ENCODE measurements around the gene LGALS4.
A peak's percentile ranks its signal among the peaks of the same experiment; 100 is the strongest.

LGALS4 gene

DNA sequence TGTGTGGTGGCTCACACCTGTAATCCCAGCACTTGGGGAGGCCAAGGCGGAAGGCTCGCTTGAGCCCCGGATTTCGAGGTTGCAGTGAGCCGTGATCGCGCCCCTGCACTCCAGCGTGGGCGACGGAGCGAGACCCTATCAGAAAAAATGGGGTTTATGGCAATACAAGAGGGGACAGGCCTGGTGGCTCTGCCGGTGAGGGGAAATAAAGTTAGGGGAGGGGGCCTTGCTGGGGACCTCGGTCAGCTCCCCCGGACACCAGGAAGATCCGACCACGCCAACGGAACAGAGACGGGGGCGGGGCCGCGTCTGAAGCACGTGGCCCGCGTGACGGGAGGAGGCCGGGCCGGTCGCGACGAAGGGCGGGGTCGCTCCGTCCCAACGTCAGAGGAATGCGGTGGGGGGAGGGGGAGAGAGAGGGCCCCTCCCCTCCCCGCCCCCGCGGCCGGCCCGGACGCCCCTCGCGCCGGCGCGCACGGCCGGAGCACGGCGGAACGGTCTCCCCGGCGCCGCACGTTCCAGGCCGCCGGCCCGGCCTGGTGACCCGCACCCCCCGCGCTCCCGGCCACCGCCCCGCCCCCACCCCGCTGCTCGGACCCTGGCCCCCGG is 39.0 kb upstream of the LGALS4 start:
- H3K4me2 ChIP-seq (ENCODE audit: low read length), result peak overlapping the region; percentile 73

DNA sequence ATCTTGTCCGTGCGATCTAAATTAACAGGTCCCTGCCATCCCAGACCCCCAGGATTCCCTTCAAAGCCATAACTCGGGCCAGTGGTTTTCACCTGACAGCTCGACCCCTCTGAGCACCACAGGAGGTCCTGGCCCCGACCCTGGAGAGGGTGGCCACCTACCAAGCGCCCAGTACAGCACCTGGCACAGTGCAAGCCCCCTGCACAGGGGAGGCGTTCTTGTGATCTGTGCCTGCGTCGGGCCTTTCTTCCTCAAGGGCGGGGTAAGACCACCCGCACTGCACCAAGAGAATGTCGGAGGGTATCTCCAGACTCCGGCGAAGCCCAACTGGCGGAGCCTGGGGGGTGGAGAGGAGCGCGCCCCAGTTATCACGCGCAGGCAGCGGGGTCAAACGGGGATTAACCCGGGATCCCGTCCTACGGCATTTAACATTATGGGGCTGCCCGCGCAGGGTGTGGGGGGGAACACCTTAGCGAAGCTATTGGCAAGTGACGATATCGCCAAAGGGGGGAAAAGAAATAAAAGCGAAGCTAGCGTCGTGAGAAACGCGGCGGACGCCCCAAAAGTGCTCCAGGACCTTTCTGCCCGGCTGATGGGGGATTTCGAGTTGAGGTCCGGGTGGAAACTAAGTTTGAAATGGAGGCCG is 38.4 kb upstream of the LGALS4 start:
- peak overlapping the region; percentile 46 for H3K4ac ChIP-seq (ENCODE audit: low read depth, low read length)
- H4K8ac ChIP-seq (ENCODE audit: low read depth, low read length), result peak overlapping the region; percentile 78
- H2AFZ ChIP-seq (ENCODE audit: insufficient read depth, low read length, poor library complexity), result peak overlapping the region; percentile 44
- H4K12ac ChIP-seq (ENCODE audit: low read depth, low read length), result peak overlapping the region; percentile 37
- peak overlapping the region; percentile 81 for H3K27ac ChIP-seq (ENCODE audit: low read depth, low read length)
- H3K36me3 ChIP-seq (ENCODE audit: control insufficient read depth in 1 of 2, insufficient read depth in 2 of 2, low read length in 2 of 2), result peaks cover 17 to 20% of the 10 kb centered on the region in 2 experiments
- H3K18ac ChIP-seq (ENCODE audit: low read length), result peak overlapping the region; percentile 28
- H2BK12ac ChIP-seq (ENCODE audit: low read length), result peak overlapping the region; percentile 72
- H2AK5ac ChIP-seq (ENCODE audit: low read length), result peak overlapping the region; percentile 65
- peaks cover 19 to 20% of the 10 kb centered on the region in 2 experiments for H3K4me1 ChIP-seq (ENCODE audit: control insufficient read depth in 1 of 2, insufficient read depth in 2 of 2, low read length in 2 of 2)
- H3K4me3 ChIP-seq (ENCODE audit: low read depth, low read length), result peak overlapping the region; percentile 75
- WGBS (ENCODE audit: extremely low coverage, insufficient coverage, insufficient read length), result no CpG with 5 or more reads among the region's 40 CpGs
- H3K27me3 ChIP-seq (ENCODE audit: insufficient read depth, low read length), result no peaks in the 10 kb centered on the region
- H2BK120ac ChIP-seq (ENCODE audit: insufficient read depth, low read length, poor library complexity), result peak overlapping the region; percentile 54
- DNase-seq, result no peak
- peaks cover 27% of the 10 kb centered on the region for H3K79me1 ChIP-seq (ENCODE audit: low read length)
- peak overlapping the region; percentile 86 for H4K91ac ChIP-seq (ENCODE audit: low read depth, low read length)
- H3K79me2 ChIP-seq (ENCODE audit: control insufficient read depth, insufficient read depth, low read length, poor library complexity), result peaks cover 28% of the 10 kb centered on the region
- peak overlapping the region; percentile 67 for H3K14ac ChIP-seq (ENCODE audit: low read length)
- peak overlapping the region; percentile 79 for H2BK5ac ChIP-seq (ENCODE audit: low read depth, low read length, poor library complexity)
- no peak overlapping the region for H3K23ac ChIP-seq (ENCODE audit: low read length)
- peaks cover under 1% of the 10 kb centered on the region for H3K9me3 ChIP-seq (ENCODE audit: insufficient read depth, low read depth, low read length)
- H3K4me2 ChIP-seq (ENCODE audit: low read length), result peak overlapping the region; percentile 73
- peak overlapping the region; percentile 34 for H3K9ac ChIP-seq (ENCODE audit: low read length)

More for the DNA sequence above, 39.0 kb upstream of the LGALS4 start:
- peak overlapping the region; percentile 28 for H3K18ac ChIP-seq (ENCODE audit: low read length)
- peaks cover 19 to 20% of the 10 kb centered on the region in 2 experiments for H3K4me1 ChIP-seq (ENCODE audit: control insufficient read depth in 1 of 2, insufficient read depth in 2 of 2, low read length in 2 of 2)
- peak overlapping the region; percentile 95 for H2BK5ac ChIP-seq (ENCODE audit: low read depth, low read length, poor library complexity)
- peak overlapping the region; percentile 72 for H2BK12ac ChIP-seq (ENCODE audit: low read length)
- peak overlapping the region; percentile 95 for H3K27ac ChIP-seq (ENCODE audit: low read depth, low read length)
- H3K79me1 ChIP-seq (ENCODE audit: low read length), result peaks cover 27% of the 10 kb centered on the region
- H3K79me2 ChIP-seq (ENCODE audit: control insufficient read depth, insufficient read depth, low read length, poor library complexity), result peaks cover 28% of the 10 kb centered on the region
- H3K9ac ChIP-seq (ENCODE audit: low read length), result no peak overlapping the region
- H3K36me3 ChIP-seq (ENCODE audit: control insufficient read depth in 1 of 2, insufficient read depth in 2 of 2, low read length in 2 of 2), result peaks cover 12 to 13% of the 10 kb centered on the region in 2 experiments
- H2BK120ac ChIP-seq (ENCODE audit: insufficient read depth, low read length, poor library complexity), result peak overlapping the region; percentile 76
- peak overlapping the region; percentile 37 for H4K12ac ChIP-seq (ENCODE audit: low read depth, low read length)
- H3K4ac ChIP-seq (ENCODE audit: low read depth, low read length), result peak overlapping the region; percentile 46
- H4K8ac ChIP-seq (ENCODE audit: low read depth, low read length), result peak overlapping the region; percentile 92
- H3K27me3 ChIP-seq (ENCODE audit: insufficient read depth, low read length), result no peaks in the 10 kb centered on the region
- peak; percentile 87 to 94 for DNase-seq
- peak overlapping the region; percentile 91 for H3K14ac ChIP-seq (ENCODE audit: low read length)
- no peak overlapping the region for H3K23ac ChIP-seq (ENCODE audit: low read length)
- H3K9me3 ChIP-seq (ENCODE audit: insufficient read depth, low read depth, low read length), result peaks cover 3% of the 10 kb centered on the region
- peak overlapping the region; percentile 65 for H2AK5ac ChIP-seq (ENCODE audit: low read length)
- WGBS (ENCODE audit: extremely low coverage, insufficient coverage, insufficient read length), result no CpG with 5 or more reads among the region's 67 CpGs
- peak overlapping the region; percentile 44 for H2AFZ ChIP-seq (ENCODE audit: insufficient read depth, low read length, poor library complexity)
- peak overlapping the region; percentile 75 for H3K4me3 ChIP-seq (ENCODE audit: low read depth, low read length)
- peak overlapping the region; percentile 90 for H4K91ac ChIP-seq (ENCODE audit: low read depth, low read length)

DNA sequence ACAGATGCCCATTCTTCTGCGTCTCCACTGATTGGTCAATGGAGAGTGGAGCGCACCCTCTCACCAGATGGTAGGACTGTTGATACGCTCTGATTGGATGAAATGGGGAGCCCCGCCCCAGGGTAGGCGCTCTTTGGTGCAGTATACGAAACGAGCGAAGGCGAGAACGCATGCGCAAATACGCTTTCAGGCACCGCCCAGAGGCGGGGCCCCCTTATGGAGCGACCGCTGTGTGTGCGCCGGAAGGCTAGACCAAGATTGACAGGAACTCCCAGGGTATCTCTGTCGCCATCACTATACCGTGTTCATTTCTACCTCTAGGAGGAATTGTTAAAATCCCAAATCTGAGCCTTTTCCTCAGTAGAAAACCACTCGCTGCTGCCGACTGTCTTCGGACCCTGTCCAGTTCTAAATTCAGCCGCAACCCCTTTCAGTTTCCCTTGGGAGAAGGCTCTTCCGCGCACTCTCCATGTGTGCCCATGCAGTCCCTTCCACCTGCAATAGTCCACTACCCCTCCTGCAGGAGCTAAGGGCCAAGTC is 37.8 kb upstream of the LGALS4 start:
- Histone ChIP-seq H3K23ac (ENCODE audit: low read length) (no peak overlapping the region), H3K9ac (ENCODE audit: low read length) (peak overlapping the region; percentile 34), H2BK120ac (ENCODE audit: insufficient read depth, low read length, poor library complexity) (peak overlapping the region; percentile 54), H3K4ac (ENCODE audit: low read depth, low read length) (peak overlapping the region; percentile 46), H2BK12ac (ENCODE audit: low read length) (peak overlapping the region; percentile 63), H3K27ac (ENCODE audit: low read depth, low read length) (peak overlapping the region; percentile 81), H3K79me1 (ENCODE audit: low read length) (peaks cover 27% of the 10 kb centered on the region), H3K36me3 (ENCODE audit: control insufficient read depth in 1 of 2, insufficient read depth in 2 of 2, low read length in 2 of 2) (peaks cover 23 to 26% of the 10 kb centered on the region in 2 experiments), H3K9me3 (ENCODE audit: insufficient read depth, low read depth, low read length) (no peaks in the 10 kb centered on the region), H3K79me2 (ENCODE audit: control insufficient read depth, insufficient read depth, low read length, poor library complexity) (peaks cover 28% of the 10 kb centered on the region), H3K4me2 (ENCODE audit: low read length) (peak overlapping the region; percentile 73), H3K4me1 (ENCODE audit: control insufficient read depth in 1 of 2, insufficient read depth in 2 of 2, low read length in 2 of 2) (peaks cover 19 to 20% of the 10 kb centered on the region in 2 experiments), H3K27me3 (ENCODE audit: insufficient read depth, low read length) (no peaks in the 10 kb centered on the region), H4K12ac (ENCODE audit: low read depth, low read length) (peak overlapping the region; percentile 37), H3K18ac (ENCODE audit: low read length) (peak overlapping the region; percentile 28), H3K14ac (ENCODE audit: low read length) (peak overlapping the region; percentile 67), H2AFZ (ENCODE audit: insufficient read depth, low read length, poor library complexity) (peak overlapping the region; percentile 38), H4K91ac (ENCODE audit: low read depth, low read length) (peak overlapping the region; percentile 86), H3K4me3 (ENCODE audit: low read depth, low read length) (peak overlapping the region; percentile 45), H2AK5ac (ENCODE audit: low read length) (peak overlapping the region; percentile 65), H4K8ac (ENCODE audit: low read depth, low read length) (peak overlapping the region; percentile 78), H2BK5ac (ENCODE audit: low read depth, low read length, poor library complexity) (peak overlapping the region; percentile 28)
- DNase-seq, result peak in 1 of 2 donors; percentile 100
- WGBS (ENCODE audit: extremely low coverage, insufficient coverage, insufficient read length), result no CpG with 5 or more reads among the region's 26 CpGs

DNA sequence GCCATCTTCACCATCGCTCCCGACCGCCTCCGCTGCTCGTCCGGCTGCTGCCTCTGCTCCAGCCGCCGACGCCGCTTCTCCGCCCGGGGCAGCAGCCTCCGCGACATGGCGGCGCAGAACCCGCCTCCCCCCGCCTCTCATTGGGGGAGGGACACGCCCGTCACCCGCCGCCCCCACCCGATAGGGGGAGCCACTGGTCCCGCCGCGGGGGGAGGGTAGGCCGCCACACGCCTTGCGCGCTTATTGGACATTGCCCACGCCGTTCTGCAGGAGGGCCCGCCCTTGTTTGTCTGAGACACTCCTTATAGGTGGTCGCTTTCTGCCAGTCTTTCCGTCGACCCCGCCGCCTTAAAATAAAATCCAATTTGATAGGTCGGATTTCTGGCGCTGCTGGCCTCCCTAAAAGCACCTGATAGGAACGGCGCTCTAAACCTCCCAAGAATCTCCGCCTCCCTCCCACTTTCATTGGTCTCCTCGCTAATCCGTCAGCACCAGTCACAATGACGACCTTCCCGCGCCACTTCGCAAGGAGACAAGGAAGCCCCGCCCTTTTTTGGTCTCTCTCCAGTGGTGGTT is 37.2 kb upstream of the LGALS4 start, which contains the start of gene HNRNPL:
TSS of gene HNRNPL (minus strand) at position 127 of the 576 bp plus-strand sequence. CDS start at position 107, 20 bp downstream.
- no CpG with 5 or more reads among the region's 50 CpGs for WGBS (ENCODE audit: extremely low coverage, insufficient coverage, insufficient read length)
- H2BK120ac ChIP-seq (ENCODE audit: insufficient read depth, low read length, poor library complexity), result peak within 1 kb of the TSS; percentile 98
- peak within 1 kb of the TSS; percentile 98 for H3K14ac ChIP-seq (ENCODE audit: low read length)
- peak within 1 kb of the TSS; percentile 99 for H3K4ac ChIP-seq (ENCODE audit: low read depth, low read length)
- H3K79me2 ChIP-seq (ENCODE audit: control insufficient read depth, insufficient read depth, low read length, poor library complexity), result peaks cover 28% of the 10 kb centered on the region
- no peaks in the 10 kb centered on the region for H3K9me3 ChIP-seq (ENCODE audit: insufficient read depth, low read depth, low read length)
- H3K79me1 ChIP-seq (ENCODE audit: low read length), result peaks cover 27% of the 10 kb centered on the region
- DNase-seq, result peak; percentile 100
- H3K4me1 ChIP-seq (ENCODE audit: control insufficient read depth in 1 of 2, insufficient read depth in 2 of 2, low read length in 2 of 2), result peaks cover 19 to 20% of the 10 kb centered on the region in 2 experiments
- H2BK12ac ChIP-seq (ENCODE audit: low read length), result peak within 1 kb of the TSS; percentile 63
- no peak within 1 kb of the TSS for H3K23ac ChIP-seq (ENCODE audit: low read length)
- peak within 1 kb of the TSS; percentile 85 for H3K9ac ChIP-seq (ENCODE audit: low read length)
- H3K27me3 ChIP-seq (ENCODE audit: insufficient read depth, low read length), result no peaks in the 10 kb centered on the region
- H4K8ac ChIP-seq (ENCODE audit: low read depth, low read length), result peak within 1 kb of the TSS; percentile 97
- H3K18ac ChIP-seq (ENCODE audit: low read length), result peak within 1 kb of the TSS; percentile 96
- peak within 1 kb of the TSS; percentile 95 for H3K4me3 ChIP-seq (ENCODE audit: low read depth, low read length)
- H2AK5ac ChIP-seq (ENCODE audit: low read length), result peak within 1 kb of the TSS; percentile 87
- H4K91ac ChIP-seq (ENCODE audit: low read depth, low read length), result peak within 1 kb of the TSS; percentile 100
- H2BK5ac ChIP-seq (ENCODE audit: low read depth, low read length, poor library complexity), result peak within 1 kb of the TSS; percentile 98
- peak within 1 kb of the TSS; percentile 53 for H2AFZ ChIP-seq (ENCODE audit: insufficient read depth, low read length, poor library complexity)
- peak within 1 kb of the TSS; percentile 73 for H3K4me2 ChIP-seq (ENCODE audit: low read length)
- H3K27ac ChIP-seq (ENCODE audit: low read depth, low read length), result peak within 1 kb of the TSS; percentile 99
- peaks cover 29 to 31% of the 10 kb centered on the region in 2 experiments for H3K36me3 ChIP-seq (ENCODE audit: control insufficient read depth in 1 of 2, insufficient read depth in 2 of 2, low read length in 2 of 2)
- peak within 1 kb of the TSS; percentile 84 for H4K12ac ChIP-seq (ENCODE audit: low read depth, low read length)
